K562 (cell line): ENCODE data around the gene VKORC1. TPM values are rescaled to one million over a fixed set of nuclear protein-coding genes. Genes with fewer than 3 reads are reported as not detected.
A peak's percentile ranks its signal among the peaks of the same experiment; 100 is the strongest.

Experiments used
- ATAC-seq: fragments of 200-7000 bp; cut with Tn5 transposase; 3 replicates; pipeline ENCODE4 v1.9.1; 2020; ENCODE audit warnings: moderate library complexity
- BruUV-seq: library from RNA; stranded (reverse); fragments of 400-500 nt; replicated peaks from 2 replicates; lab custom pipeline; 2021; lab: Mats Ljungman, UMichigan
- CTCF ChIA-PET: fragments of 300-600 bp; formaldehyde crosslinking; extraction: SDS; loops from one replicate; lab custom pipeline; 2021; ENCODE audit warnings: low intra/inter-chr PET ratio; lab: Yijun Ruan, JAX
- POLR2A ChIA-PET: fragments of 300-600, 350-650 bp; sonication (Branson Sonifier 250); formaldehyde crosslinking; extraction: SDS; loops from one replicate; lab custom pipeline; 2021; ENCODE audit warnings: antibody characterized with exemption, inconsistent platforms; lab: Yijun Ruan, JAX
- DNase-seq, 4 experiments: peaks; one replicate each; pipeline versions ENCODE4 v3.0.0 to v3.0.0-alpha.2; 2011 to 2018; ENCODE audit warnings: low spot score in 3 of 4, mixed read lengths in 3 of 4; ENCODE audit errors: extremely low read depth in 1 of 4
- FAIRE-seq: peaks from 2 replicates; lab custom pipeline; 2011; peaks lifted over from hg19 to GRCh38; lab: Jason Lieb, UNC
- H2AFZ ChIP-seq: 2 replicates; pipeline ENCODE4 v1.6.0; 2011; ENCODE audit warnings: low read depth, low read length, control low read depth, inconsistent platforms
- H3K27ac ChIP-seq: fragments of 200-600 bp; 3 replicates; pipeline ENCODE4 v1.8.0; 2011; ENCODE audit warnings: low read depth, mild to moderate bottlenecking, control low read depth, inconsistent platforms, low read length, moderate library complexity, mixed read lengths; ENCODE audit errors: extremely low read depth
- H3K27me3 ChIP-seq, 2 experiments: fragments of 300-600 bp in 1 of 2; 2 replicates in 1 of 2; 3 replicates in 1 of 2; pipeline versions ENCODE4 v1.6.0 to v1.8.0; 2011; ENCODE audit warnings: inconsistent platforms in 2 of 2, low read length in 2 of 2, mild to moderate bottlenecking in 1 of 2, mixed read lengths in 1 of 2, moderate library complexity in 1 of 2; ENCODE audit not compliant: control insufficient read depth in 2 of 2, insufficient read depth in 2 of 2
- H3K36me3 ChIP-seq: fragments of 300-600 bp; 3 replicates; pipeline ENCODE4 v1.8.0; 2011; ENCODE audit warnings: mild to moderate bottlenecking, low read length, inconsistent platforms; ENCODE audit not compliant: control insufficient read depth, insufficient read depth
- H3K4me1 ChIP-seq, 2 experiments: fragments of 200-600 bp in 1 of 2; replicated peaks in 1 of 2; 2 replicates in 1 of 2; 3 replicates in 1 of 2; pipeline versions ENCODE4 v1.5.1 to v1.8.0; 2011; ENCODE audit warnings: inconsistent platforms in 2 of 2, low read length in 2 of 2, mild to moderate bottlenecking in 1 of 2, mixed read lengths in 1 of 2, moderate library complexity in 1 of 2; ENCODE audit not compliant: control insufficient read depth in 2 of 2, insufficient read depth in 2 of 2
- H3K4me2 ChIP-seq: 2 replicates; pipeline ENCODE4 v1.6.1; 2011; ENCODE audit warnings: low read length, control low read depth, inconsistent platforms, mixed read lengths; ENCODE audit not compliant: insufficient read depth
- H3K4me3 ChIP-seq: fragments of 200-600 bp; sonication (generic), shearing (Covaris generic); 2 replicates; pipeline ENCODE4 v1.5.1; 2016; ENCODE audit warnings: control low read depth, inconsistent platforms
- H3K79me2 ChIP-seq: fragments of 200-600 bp; 3 replicates; pipeline ENCODE4 v1.8.0; 2011; ENCODE audit warnings: low read length, inconsistent platforms; ENCODE audit not compliant: control insufficient read depth, insufficient read depth
- H3K9ac ChIP-seq, 2 experiments: 2 replicates each; pipeline versions ENCODE4 v1.6.0 to v1.6.1; 2011; ENCODE audit warnings: low read depth in 2 of 2, low read length in 2 of 2, control low read depth in 1 of 2, inconsistent platforms in 1 of 2, mild to moderate bottlenecking in 1 of 2, mixed read lengths in 1 of 2; ENCODE audit not compliant: insufficient read depth in 1 of 2
- H3K9me1 ChIP-seq: one replicate; pipeline ENCODE4 v1.6.0; 2011; ENCODE audit warnings: inconsistent platforms, mild to moderate bottlenecking, low read length, moderate library complexity; ENCODE audit not compliant: control insufficient read depth, insufficient read depth
- H3K9me3 ChIP-seq: replicated peaks from 2 replicates; pipeline ENCODE4 v1.5.1; 2011; ENCODE audit warnings: low read depth, low read length, inconsistent platforms; ENCODE audit not compliant: control insufficient read depth, insufficient read depth
- H4K20me1 ChIP-seq: replicated peaks from 2 replicates; pipeline ENCODE4 v1.6.1; 2011; ENCODE audit warnings: low read length, inconsistent platforms, mixed read lengths; ENCODE audit not compliant: control insufficient read depth, insufficient read depth
- BCOR ChIP-seq: fragments of 450-650 bp; IDR thresholded peaks from 2 replicates; pipeline ENCODE4 v1.6.1; 2016
- BHLHE40 ChIP-seq: IDR thresholded peaks from 2 replicates; pipeline ENCODE4 v1.6.1; 2011; ENCODE audit warnings: low read length, improper control_type of control experiment
- CEBPB ChIP-seq: fragments of 450-650 bp; IDR thresholded peaks from 2 replicates; pipeline ENCODE4 v1.6.1; 2016; ENCODE audit warnings: missing genetic modification characterization, missing compliant biosample characterization
- EP400 ChIP-seq: fragments of 450-650 bp; IDR thresholded peaks from 2 replicates; pipeline ENCODE4 v1.6.1; 2017; ENCODE audit warnings: antibody characterized with exemption, mild to moderate bottlenecking, moderate library complexity
- FOXK2 ChIP-seq, 2 experiments: fragments of 450-650 bp; IDR thresholded peaks in 1 of 2; conservative IDR thresholded peaks in 1 of 2; 2 replicates each; pipeline ENCODE4 v1.6.1; 2016; ENCODE audit warnings: low read depth in 2 of 2, mild to moderate bottlenecking in 1 of 2
- HDGF ChIP-seq: fragments of 450-650 bp; IDR thresholded peaks from 2 replicates; pipeline ENCODE4 v1.6.1; 2016
- KDM5B ChIP-seq: fragments of 200-600 bp; sonication (generic); IDR thresholded peaks from 2 replicates; pipeline ENCODE4 v1.6.1; 2012; ENCODE audit warnings: low read depth, mild to moderate bottlenecking, moderate library complexity, low read length, control low read depth, inconsistent platforms; ENCODE audit not compliant: insufficient replicate concordance
- SRF ChIP-seq, 2 experiments: fragments of 250-450, 450-650 bp in 1 of 2; sonication (Bioruptor Pico) in 1 of 2; sonication (generic) in 1 of 2; formaldehyde crosslinking; IDR thresholded peaks; 2 replicates each; pipeline versions ENCODE4 v1.5.0 to v1.5.1; 2020 to 2022; ENCODE audit warnings: mild to moderate bottlenecking in 1 of 2, missing genetic modification reagents in 1 of 2
- TEAD2 ChIP-seq: fragments of 450-650 bp; IDR thresholded peaks from 2 replicates; pipeline ENCODE4 v1.6.1; 2016; ENCODE audit warnings: missing genetic modification characterization, control low read depth, missing compliant biosample characterization
- ZEB2 ChIP-seq: fragments of 450-650 bp; IDR thresholded peaks from 2 replicates; pipeline ENCODE4 v1.6.1; 2016
- ZFX ChIP-seq: sonication (generic); formaldehyde crosslinking; IDR thresholded peaks from 2 replicates; pipeline ENCODE4 v1.8.0; 2022; ENCODE audit warnings: mild to moderate bottlenecking, missing genetic modification reagents, moderate library complexity
- ZNF263 ChIP-seq: sonication (generic); formaldehyde crosslinking; IDR thresholded peaks from 2 replicates; pipeline ENCODE4 v1.8.0; 2022; ENCODE audit warnings: mild to moderate bottlenecking, missing genetic modification reagents, borderline replicate concordance
- WGBS: fragments of 100-300 bp; shearing (Covaris generic); methylation state at CpG from one replicate; pipeline ENCODE4 v1.1.6; 2016; ENCODE audit warnings: low coverage, mixed read lengths; ENCODE audit not compliant: insufficient coverage; ENCODE audit errors: missing lambda C conversion rate; 5-methylcytosine and 5-hydroxymethylcytosine counted together
- in situ Hi-C: fragments of 300-500 bp; cut with MboI; formaldehyde crosslinking; loops from 4 replicates; pipeline ENCODE4 v1.15.0; 2018; ENCODE audit warnings: inconsistent platforms, mixed read lengths
- intact Hi-C: fragments of 100-400 bp; cut with micrococcal nuclease; formaldehyde crosslinking; loops from 2 replicates; pipeline ENCODE4 v1.14.2; 2022
- polyA plus RNA-seq, 8 experiments: library from polyadenylated mRNA; depleted of rRNA in 4 of 8; stranded (reverse) in 5 of 8; unstranded in 3 of 8; fragments of >200 nt; fragmentation: Nextera tagmentation in 2 of 8; fragmentation: Illumina TruSeq in 1 of 8; extraction: Ambion mirVana in 2 of 8; extraction: Trizol in 1 of 8; gene quantifications; 2 replicates each; pipeline versions ENCODE4 v1.2.1 to v1.2.3, GENCODE V29; 2011 to 2014; ENCODE audit warnings: inconsistent platforms in 1 of 8, missing spikeins in 1 of 8
- total RNA-seq, 7 experiments: library from RNA; depleted of rRNA in 6 of 7; stranded (reverse); fragments of >200 nt in 6 of 7; fragmentation: Illumina TruSeq in 2 of 7; extraction: Trizol in 2 of 7; gene quantifications; 2 replicates each; pipeline versions ENCODE4 v1.2.1 to v1.2.3, GENCODE V29; 2011 to 2021; ENCODE audit warnings: low replicate concordance in 1 of 7
- TF ChIP-seq, protein P1 (sequence below): fragments of 450-650 bp; IDR thresholded peaks from one replicate; pipeline ENCODE4 v1.6.1; 2018; ENCODE audit warnings: mild to moderate bottlenecking, moderate library complexity; ENCODE audit not compliant: partially characterized antibody
- TF ChIP-seq, protein P2 (sequence below): sonication (generic); formaldehyde crosslinking; IDR thresholded peaks from 2 replicates; pipeline ENCODE4 v1.5.0; 2020; ENCODE audit warnings: missing genetic modification reagents
- TF ChIP-seq, protein P3 (sequence below): conservative IDR thresholded peaks from 2 replicates; pipeline ENCODE4 v1.6.1; 2011; ENCODE audit warnings: low read depth, mild to moderate bottlenecking, low read length; ENCODE audit not compliant: control insufficient read depth
- TF ChIP-seq, protein P4 (sequence below): sonication (generic); formaldehyde crosslinking; IDR thresholded peaks from 2 replicates; pipeline ENCODE4 v1.9.0; 2022; ENCODE audit warnings: mild to moderate bottlenecking, missing genetic modification reagents

VKORC1 gene
- total and polyA plus RNA-seq, 9 of the 15 experiments (the other 6 are each of a cell fraction or from before 2014, with no cell fraction given) = 30.0 to 119 (median 62.1) TPM

DNA sequence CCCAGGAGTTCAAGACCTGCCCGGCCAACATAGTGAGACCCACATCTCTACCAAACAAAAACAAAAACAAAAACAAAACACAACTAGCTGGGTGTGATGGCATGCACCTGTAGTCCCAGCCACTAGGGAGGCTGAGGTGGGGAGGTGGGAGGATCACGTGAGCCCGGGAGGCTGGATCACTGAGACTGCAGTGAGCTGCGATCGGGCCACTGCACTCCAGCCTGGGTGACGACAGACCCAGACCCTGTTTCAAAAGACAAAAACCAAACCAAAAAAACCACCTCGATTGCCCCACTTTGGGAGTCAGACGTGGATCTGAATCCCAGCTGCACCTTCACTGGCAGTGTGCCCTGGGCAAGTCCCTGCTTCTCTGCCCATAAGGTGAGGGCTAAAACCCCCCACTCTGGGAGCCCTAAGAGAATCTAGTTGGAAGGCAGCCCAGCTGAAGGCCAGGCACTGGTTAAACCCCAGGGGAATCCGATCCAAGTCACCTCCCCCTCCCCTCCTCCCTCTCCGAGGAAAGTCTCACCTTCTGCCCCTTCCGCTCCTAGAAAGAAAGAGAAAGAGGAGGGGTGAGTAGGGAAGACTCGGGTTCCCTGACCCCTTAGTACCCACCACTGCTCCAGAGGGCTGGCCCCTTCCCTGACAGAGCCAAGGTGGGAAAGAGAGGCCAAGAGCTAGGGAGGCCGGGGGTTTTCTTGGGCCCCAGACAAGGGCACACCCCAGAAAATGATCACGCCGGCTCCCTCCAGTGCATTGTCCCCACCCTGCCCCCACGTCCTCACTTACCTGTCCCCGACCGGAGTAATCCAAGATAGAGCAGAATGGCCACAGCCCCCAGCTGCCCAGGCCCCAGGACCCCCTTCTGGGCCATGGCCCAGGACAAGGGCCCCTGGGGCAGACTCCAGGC lies 40.3 kb upstream of the VKORC1 start:
- H3K79me2 ChIP-seq = no peaks in the 10 kb centered on the region
- H3K9me3 ChIP-seq = no peaks in the 10 kb centered on the region
- in situ Hi-C loops (no loop called here), intact Hi-C loops (no loop called here)
- BruUV-seq = TSS peak; percentile 53
- H4K20me1 ChIP-seq = no peaks in the 10 kb centered on the region
- peak overlapping the region; percentile 65 for H2AFZ ChIP-seq
- DNase-seq (peak in 2 of 4 experiments; percentile 19 to 48), ATAC-seq (peak; percentile 81), FAIRE-seq (peak; percentile 67)
- H3K27me3 ChIP-seq = no peaks in the 10 kb centered on the region
- POLR2A ChIA-PET = interaction anchor here (0.6 to 4.2 kb wide), 8 partner anchors 9 to 45 kb away, joined by 3 to 23 read pairs (median 4); partner anchors contain the start of genes FUS and KAT8
- peak overlapping the region; percentile 41; the same call in 1 of the 3 replicates for H3K27ac ChIP-seq
- CTCF ChIA-PET = no interaction called here
- peak overlapping the region; percentile 26; the same call in 1 of the 2 replicates for H3K4me3 ChIP-seq
- peak overlapping the region; percentile 81 for H3K4me2 ChIP-seq
- peaks cover 31 to 79% of the 10 kb centered on the region in 2 experiments for H3K4me1 ChIP-seq
- H3K36me3 ChIP-seq = peaks cover 27% of the 10 kb centered on the region; the same call in 2 of the 3 replicates
- H3K9me1 ChIP-seq = no peaks in the 10 kb centered on the region
- peak overlapping the region; percentile 36 to 87 for H3K9ac ChIP-seq
- WGBS = 32% methylated on average over 12 of the region's 18 CpGs
- TF ChIP-seq KDM5B (peak; percentile 1), FOXK2 (conservative IDR thresholded peaks at IDR 0.05 in 1 of 2, IDR thresholded peaks at IDR 0.05 in 1 of 2; ENCODE audit: low read depth in 2 of 2) (0 out of 4 replicates have a peak, but pooled peaks of 1 of the 2 experiments have one; percentile 11), ZEB2 (0 out of 2 replicates have a peak, but pooled peaks have one; percentile 26), ZNF263 (CRISPR knock-in tag) (peak; percentile 60; the same call in 1 of the 2 replicates), BCOR (peak; percentile 42; the same call in 1 of the 2 replicates), ZFX (CRISPR knock-in tag) (peak; percentile 11; the same call in 1 of the 2 replicates), BHLHE40 (peak; percentile 91), EP400 (peak; percentile 12; the same call in 1 of the 2 replicates), HDGF (0 out of 2 replicates have a peak, but pooled peaks have one; percentile 24), TEAD2 (tag) (no peak), CEBPB (peak; percentile 46), SRF (CRISPR knock-in tag; IDR thresholded peaks at IDR 0.05) (0 out of 4 replicates have a peak, but pooled peaks of 1 of the 2 experiments have one; percentile 43)
- TF ChIP-seq, protein P1, sequence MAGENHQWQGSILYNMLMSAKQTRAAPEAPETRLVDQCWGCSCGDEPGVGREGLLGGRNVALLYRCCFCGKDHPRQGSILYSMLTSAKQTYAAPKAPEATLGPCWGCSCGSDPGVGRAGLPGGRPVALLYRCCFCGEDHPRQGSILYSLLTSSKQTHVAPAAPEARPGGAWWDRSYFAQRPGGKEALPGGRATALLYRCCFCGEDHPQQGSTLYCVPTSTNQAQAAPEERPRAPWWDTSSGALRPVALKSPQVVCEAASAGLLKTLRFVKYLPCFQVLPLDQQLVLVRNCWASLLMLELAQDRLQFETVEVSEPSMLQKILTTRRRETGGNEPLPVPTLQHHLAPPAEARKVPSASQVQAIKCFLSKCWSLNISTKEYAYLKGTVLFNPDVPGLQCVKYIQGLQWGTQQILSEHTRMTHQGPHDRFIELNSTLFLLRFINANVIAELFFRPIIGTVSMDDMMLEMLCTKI = no peak
- TF ChIP-seq, protein P2, sequence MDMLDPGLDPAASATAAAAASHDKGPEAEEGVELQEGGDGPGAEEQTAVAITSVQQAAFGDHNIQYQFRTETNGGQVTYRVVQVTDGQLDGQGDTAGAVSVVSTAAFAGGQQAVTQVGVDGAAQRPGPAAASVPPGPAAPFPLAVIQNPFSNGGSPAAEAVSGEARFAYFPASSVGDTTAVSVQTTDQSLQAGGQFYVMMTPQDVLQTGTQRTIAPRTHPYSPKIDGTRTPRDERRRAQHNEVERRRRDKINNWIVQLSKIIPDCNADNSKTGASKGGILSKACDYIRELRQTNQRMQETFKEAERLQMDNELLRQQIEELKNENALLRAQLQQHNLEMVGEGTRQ = peak; percentile 86
- TF ChIP-seq, protein P3, sequence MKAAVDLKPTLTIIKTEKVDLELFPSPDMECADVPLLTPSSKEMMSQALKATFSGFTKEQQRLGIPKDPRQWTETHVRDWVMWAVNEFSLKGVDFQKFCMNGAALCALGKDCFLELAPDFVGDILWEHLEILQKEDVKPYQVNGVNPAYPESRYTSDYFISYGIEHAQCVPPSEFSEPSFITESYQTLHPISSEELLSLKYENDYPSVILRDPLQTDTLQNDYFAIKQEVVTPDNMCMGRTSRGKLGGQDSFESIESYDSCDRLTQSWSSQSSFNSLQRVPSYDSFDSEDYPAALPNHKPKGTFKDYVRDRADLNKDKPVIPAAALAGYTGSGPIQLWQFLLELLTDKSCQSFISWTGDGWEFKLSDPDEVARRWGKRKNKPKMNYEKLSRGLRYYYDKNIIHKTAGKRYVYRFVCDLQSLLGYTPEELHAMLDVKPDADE = no peak
- TF ChIP-seq, protein P4, sequence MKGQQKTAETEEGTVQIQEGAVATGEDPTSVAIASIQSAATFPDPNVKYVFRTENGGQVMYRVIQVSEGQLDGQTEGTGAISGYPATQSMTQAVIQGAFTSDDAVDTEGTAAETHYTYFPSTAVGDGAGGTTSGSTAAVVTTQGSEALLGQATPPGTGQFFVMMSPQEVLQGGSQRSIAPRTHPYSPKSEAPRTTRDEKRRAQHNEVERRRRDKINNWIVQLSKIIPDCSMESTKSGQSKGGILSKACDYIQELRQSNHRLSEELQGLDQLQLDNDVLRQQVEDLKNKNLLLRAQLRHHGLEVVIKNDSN (CRISPR knock-in tag) = peak; percentile 93
